Stimulated activated CD4-positive, alpha-beta T cell treated with anti-CD3 and anti-CD28 coated beads, Interleukin-2, amount 100 ng/mL, for 48 hours (primary cell): ENCODE results near the gene DOCK3.
"Not testable (repeated sequence)": the region's sequence is repeated elsewhere in the genome, so short reads cannot be mapped to it uniquely, and the experiment has no call there.

Source experiments
- DNase-seq, 2 donors: peaks; one replicate each; pipeline ENCODE4 v3.0.0-alpha.2; 2020

Gene DOCK3

DNA sequence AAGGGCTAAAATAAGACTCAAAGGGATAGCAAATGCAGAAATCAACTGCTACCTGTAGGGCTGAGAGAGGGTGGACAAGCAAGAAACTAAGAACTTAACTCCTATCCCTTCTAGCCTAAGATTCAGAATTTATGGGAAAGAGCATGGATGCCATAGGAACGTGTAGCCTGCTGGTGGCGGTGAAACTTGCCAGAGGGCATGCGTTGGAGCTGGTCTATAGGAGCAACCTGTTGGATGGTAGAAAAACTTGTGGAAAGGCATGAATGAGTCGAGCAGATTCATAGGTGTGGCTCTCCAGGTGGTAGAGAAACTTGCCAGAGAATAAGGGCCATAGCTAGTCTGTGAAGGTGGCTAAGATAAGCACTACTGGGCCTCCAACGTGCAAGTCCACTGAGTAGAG, 137.2 kb downstream of the DOCK3 start:
- no peak for DNase-seq

GRCh38 chr3:50815844-50816243, 141.1 kb downstream of the DOCK3 start:
- DNase-seq: no peak

GRCh38 chr3:50816894-50817293, 142.2 kb downstream of the DOCK3 start:
- DNase-seq: no peak

- no peak for DNase-seq
Observed at GRCh38 chr3:50817756-50818529, 143.2 kb downstream of the DOCK3 start.

DNA sequence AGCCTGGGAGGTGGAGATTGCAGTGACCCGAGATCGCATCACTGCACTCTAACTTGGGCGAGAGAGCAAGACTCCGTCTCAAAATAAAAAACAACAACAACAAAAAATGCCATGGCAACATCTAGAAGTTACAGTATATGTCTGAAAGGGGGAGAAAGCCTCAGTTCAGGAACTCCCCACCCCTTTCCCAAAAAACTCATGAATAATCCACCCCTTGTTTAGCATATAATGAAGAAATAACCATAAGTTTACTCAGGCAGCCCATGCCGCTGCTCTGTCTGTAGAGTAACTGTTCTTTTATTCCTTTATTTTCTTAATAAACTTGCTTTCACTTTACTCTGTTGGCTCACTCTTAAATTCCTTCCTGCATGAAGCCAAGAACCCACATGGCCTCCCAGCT, 145.2 kb downstream of the DOCK3 start:
- no peak for DNase-seq

- no peak for DNase-seq
Observed at GRCh38 chr3:50825841-50826240, 151.1 kb downstream of the DOCK3 start.

- DNase-seq: no peak
Observed at GRCh38 chr3:50830451-50830850, 155.7 kb downstream of the DOCK3 start.

- not testable (repeated sequence) for DNase-seq
Observed at GRCh38 chr3:50831009-50831408, 156.3 kb downstream of the DOCK3 start.

DNA sequence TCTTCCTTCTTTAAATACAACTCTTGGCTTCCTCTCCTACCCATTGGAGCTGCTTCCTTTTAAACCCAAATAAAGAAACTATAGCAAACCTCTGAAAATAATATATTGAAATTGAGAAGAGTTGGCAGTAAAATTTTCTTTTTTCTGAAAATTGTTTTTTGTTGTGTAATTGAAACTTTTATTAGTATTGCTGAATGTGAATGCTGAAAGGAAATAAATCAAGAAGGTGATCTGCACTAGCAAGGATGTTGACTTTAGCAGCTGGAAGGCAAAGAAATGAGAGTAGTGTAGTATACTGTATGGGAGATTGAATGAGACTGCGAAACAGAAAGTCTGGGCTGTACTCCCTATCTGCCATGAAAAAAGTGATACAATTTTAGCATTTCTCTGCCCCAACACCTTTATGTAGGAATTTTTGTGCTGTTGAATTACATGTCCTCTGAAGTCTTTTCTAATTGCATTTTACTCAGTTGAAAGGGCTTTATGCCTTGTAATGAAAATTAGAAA, 166.3 kb downstream of the DOCK3 start:
- DNase-seq: no peak

DNA sequence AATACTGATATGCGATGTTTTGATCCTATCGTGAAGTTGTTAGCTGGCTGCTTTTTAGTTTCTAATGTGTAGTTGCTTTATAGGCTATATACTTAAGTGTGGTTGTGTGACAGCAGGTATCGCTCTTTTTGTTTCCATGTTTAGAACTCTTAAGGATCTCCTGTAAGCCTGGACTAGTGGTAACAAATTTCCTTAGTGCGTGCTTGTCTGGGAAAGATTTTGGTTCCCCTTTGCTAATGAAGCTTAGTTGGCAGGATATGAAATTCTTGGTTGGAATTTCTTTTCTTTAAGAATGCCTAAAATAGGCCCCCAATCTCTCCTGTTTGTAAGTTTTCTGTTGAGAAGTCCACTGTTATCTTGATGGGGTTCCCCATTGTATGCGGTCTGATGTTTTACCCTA, 173.6 kb downstream of the DOCK3 start:
- DNase-seq: no peak

- DNase-seq: no peak
Observed at GRCh38 chr3:50850639-50851511, 176.1 kb downstream of the DOCK3 start.

- no peak for DNase-seq
Observed at GRCh38 chr3:50853936-50854335, 179.2 kb downstream of the DOCK3 start.

GRCh38 chr3:50862221-50862620, 187.5 kb downstream of the DOCK3 start:
- no peak for DNase-seq

- no peak for DNase-seq
Observed at GRCh38 chr3:50873376-50874157, 198.8 kb downstream of the DOCK3 start.

DNA sequence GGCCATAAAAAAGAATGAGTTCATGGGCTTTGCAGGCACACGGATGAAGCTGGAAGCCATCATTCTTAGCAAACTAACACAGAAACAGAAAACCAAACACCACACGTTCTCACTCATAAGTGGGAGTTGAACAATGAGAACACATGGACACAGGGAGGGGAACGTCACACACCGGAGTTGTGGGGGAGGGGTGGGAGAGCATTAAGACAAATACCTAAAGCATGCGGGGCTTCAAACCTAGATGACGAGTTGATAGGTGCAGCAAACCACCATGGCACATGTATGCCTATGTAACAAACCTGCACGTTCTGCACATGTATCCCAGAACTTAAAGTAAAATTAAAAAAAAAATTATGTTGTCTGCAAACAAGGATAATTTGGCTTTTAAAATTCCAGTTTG, 200.1 kb downstream of the DOCK3 start:
- not testable (repeated sequence) for DNase-seq

GRCh38 chr3:50876947-50877346, 202.2 kb downstream of the DOCK3 start:
- DNase-seq: no peak

DNA sequence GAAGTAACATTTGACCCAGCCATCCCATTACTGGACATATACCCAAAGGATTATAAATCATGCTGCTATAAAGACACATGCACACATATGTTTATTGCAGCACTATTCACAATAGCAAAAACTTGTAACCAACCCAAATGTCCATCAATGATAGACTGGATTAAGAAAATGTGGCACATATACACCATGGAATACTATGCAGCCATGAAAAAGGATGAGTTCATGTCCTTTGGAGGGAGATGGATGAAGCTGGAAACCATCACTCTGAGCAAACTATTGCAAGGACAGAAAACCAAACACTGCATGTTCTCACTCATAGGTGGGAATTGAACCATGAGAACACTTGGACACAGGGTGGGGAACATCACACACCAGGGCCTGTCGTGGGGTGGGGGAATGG, 208.0 kb downstream of the DOCK3 start:
- not testable (repeated sequence) for DNase-seq

GRCh38 chr3:50883755-50884154, 209.0 kb downstream of the DOCK3 start:
- DNase-seq: no peak

DNA sequence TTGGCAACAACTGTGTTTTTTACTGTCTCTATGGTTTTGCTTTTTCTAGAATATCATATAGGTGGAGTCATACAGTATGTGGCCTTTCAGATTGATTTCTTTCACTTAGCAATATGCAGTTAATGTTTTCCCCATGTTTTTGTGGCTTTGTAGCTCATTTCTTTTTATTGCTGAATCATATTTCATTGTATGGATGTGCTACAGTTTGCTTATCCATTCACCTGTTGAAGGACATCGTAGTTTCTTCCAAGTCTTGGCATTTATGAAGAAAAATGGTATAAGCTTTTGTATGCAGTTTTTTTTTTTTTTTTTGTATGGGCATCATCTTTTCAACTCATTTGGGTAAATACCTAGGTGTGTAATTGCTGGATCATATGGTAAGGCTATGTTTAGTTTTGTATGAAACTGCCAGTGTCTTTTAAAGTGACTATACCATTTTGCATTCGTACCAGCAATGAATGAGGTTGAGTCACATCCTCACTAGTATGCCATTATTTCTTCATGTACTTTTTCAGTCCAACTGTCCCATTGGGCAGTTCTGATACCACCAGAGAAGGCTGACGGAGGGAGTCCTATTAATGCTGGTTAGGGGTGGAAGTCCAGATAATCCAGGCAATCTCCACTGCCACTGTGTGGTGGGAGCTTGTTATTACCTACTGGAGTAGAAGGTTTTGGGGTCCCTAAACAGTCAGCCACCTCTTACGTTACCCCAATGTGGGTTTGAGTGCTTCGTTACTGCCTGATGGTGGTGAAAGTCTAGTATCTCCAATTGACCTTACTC, 210.5 kb downstream of the DOCK3 start:
- DNase-seq: no peak

DNA sequence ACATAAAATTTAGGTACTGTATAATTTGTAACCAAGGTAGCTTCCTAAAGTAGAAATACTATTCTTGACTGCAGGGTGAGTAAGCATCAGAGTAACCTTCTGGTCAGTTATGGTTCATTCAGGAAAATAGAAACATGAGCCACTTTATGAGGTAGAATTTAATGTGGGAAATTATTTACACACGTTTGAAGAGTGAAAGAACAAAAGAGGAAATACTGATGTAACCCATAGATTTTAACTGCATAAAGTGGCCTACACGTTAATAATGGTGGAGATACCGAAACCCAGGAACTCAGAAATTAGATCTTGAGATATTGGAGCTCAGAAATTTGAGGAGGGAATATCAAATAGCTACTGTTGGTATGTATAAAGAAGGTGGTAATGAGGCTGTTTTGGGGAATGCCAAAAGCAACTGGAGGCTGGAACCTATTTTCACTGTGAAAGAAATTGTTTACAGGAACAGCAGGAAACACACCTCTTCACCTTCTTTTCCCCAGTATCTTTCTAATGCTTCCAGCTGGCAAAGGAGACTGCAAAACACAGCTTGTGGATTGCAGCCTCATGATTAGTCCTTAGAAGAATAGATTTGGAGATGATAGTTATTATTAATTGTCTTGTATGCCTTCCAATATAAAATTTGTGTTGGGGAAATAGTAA, 216.1 kb downstream of the DOCK3 start:
- DNase-seq: no peak

GRCh38 chr3:50901097-50901496, 226.4 kb downstream of the DOCK3 start:
- not testable (repeated sequence) for DNase-seq

- no peak for DNase-seq
Observed at GRCh38 chr3:50912746-50913145, 238.0 kb downstream of the DOCK3 start.
